Neural progenitor cell (in vitro differentiated cells): ENCODE measurements around the gene DOCK6. TPM values are rescaled to one million over a fixed set of nuclear protein-coding genes. Genes with fewer than 3 reads are reported as not detected.

Experiments used
- DNase-seq: peaks from one replicate; pipeline ENCODE4 v3.0.0-alpha.2; 2016; ENCODE audit warnings: low spot score
- H2AFZ ChIP-seq: fragments of 200-600 bp; sonication (generic); replicated peaks from 2 replicates; pipeline ENCODE4 v1.6.1; 2016; ENCODE audit warnings: antibody characterized with exemption
- H3F3A ChIP-seq: fragments of 200-600 bp; sonication (generic); 2 replicates; pipeline ENCODE4 v1.6.1; 2016; ENCODE audit warnings: antibody characterized with exemption, low read depth
- H3K27ac ChIP-seq: fragments of 200-600 bp; sonication (generic); 2 replicates; pipeline ENCODE4 v1.5.1; 2016; ENCODE audit warnings: mild to moderate bottlenecking
- H3K27me3 ChIP-seq: fragments of 200-600 bp; sonication (generic); 2 replicates; pipeline ENCODE4 v1.6.1; 2016; ENCODE audit warnings: mild to moderate bottlenecking, moderate library complexity
- H3K36me3 ChIP-seq: fragments of 200-600 bp; sonication (generic); 2 replicates; pipeline ENCODE4 v1.5.1; 2016
- H3K4me1 ChIP-seq: fragments of 200-600 bp; sonication (generic); 2 replicates; pipeline ENCODE4 v1.6.1; 2016; ENCODE audit warnings: mixed run types
- H3K4me2 ChIP-seq: fragments of 200-600 bp; sonication (generic); 2 replicates; pipeline ENCODE4 v1.6.1; 2016
- H3K4me3 ChIP-seq: fragments of 200-600 bp; sonication (generic); 2 replicates; pipeline ENCODE4 v1.5.1; 2016
- H3K79me2 ChIP-seq: fragments of 200-600 bp; sonication (generic); 2 replicates; pipeline ENCODE4 v1.6.1; 2016; ENCODE audit warnings: low read depth
- H3K9ac ChIP-seq: fragments of 200-600 bp; sonication (generic); 2 replicates; pipeline ENCODE4 v1.6.1; 2016
- H3K9me3 ChIP-seq: fragments of 200-600 bp; sonication (generic); 2 replicates; pipeline ENCODE4 v1.5.1; 2016; ENCODE audit warnings: low read depth
- H4K20me1 ChIP-seq: fragments of 200-600 bp; sonication (generic); 2 replicates; pipeline ENCODE4 v1.6.1; 2016; ENCODE audit warnings: low read depth
- H3K27ac Mint-ChIP-seq: 3 replicates; pipeline ENCODE4 v1.8.0; 2021; ENCODE audit warnings: mixed read lengths
- H3K27me3 Mint-ChIP-seq: 2 replicates; pipeline ENCODE4 v1.8.0; 2022; ENCODE audit warnings: low read depth, mild to moderate bottlenecking, inconsistent platforms, moderate library complexity, mixed read lengths; ENCODE audit not compliant: insufficient read depth
- H3K36me3 Mint-ChIP-seq: 3 replicates; pipeline ENCODE4 v1.8.0; 2021; ENCODE audit warnings: mixed read lengths
- H3K4me1 Mint-ChIP-seq: 3 replicates; pipeline ENCODE4 v1.8.0; 2021; ENCODE audit warnings: mixed read lengths
- H3K4me3 Mint-ChIP-seq: 3 replicates; pipeline ENCODE4 v1.8.0; 2021; ENCODE audit warnings: mild to moderate bottlenecking, moderate library complexity, mixed read lengths
- H3K9me3 Mint-ChIP-seq: 3 replicates; pipeline ENCODE4 v1.8.0; 2020; ENCODE audit warnings: mixed read lengths
- EZH2 ChIP-seq: fragments of 200-600 bp; sonication (generic); IDR thresholded peaks from 2 replicates; pipeline ENCODE4 v1.6.1; 2017; ENCODE audit warnings: antibody characterized with exemption, mild to moderate bottlenecking, moderate library complexity
- EZH2phosphoT487 ChIP-seq: fragments of 200-600 bp; sonication (generic); IDR thresholded peaks from 2 replicates; pipeline ENCODE4 v1.6.1; 2017; ENCODE audit warnings: antibody characterized with exemption
- total RNA-seq: library from RNA; depleted of rRNA; stranded (reverse); fragments of >200 nt; gene quantifications from 2 replicates; pipeline ENCODE4 v1.2.3, GENCODE V29; 2015; ENCODE audit warnings: low replicate concordance
- TF ChIP-seq, protein P1 (sequence below): fragments of 200-600 bp; sonication (generic); IDR thresholded peaks from 2 replicates; pipeline ENCODE4 v1.5.1; 2017; ENCODE audit warnings: antibody characterized with exemption, mild to moderate bottlenecking

The DOCK6 gene
- total RNA-seq, 1 donor from 2014 or later, result 10.0 TPM

DNA sequence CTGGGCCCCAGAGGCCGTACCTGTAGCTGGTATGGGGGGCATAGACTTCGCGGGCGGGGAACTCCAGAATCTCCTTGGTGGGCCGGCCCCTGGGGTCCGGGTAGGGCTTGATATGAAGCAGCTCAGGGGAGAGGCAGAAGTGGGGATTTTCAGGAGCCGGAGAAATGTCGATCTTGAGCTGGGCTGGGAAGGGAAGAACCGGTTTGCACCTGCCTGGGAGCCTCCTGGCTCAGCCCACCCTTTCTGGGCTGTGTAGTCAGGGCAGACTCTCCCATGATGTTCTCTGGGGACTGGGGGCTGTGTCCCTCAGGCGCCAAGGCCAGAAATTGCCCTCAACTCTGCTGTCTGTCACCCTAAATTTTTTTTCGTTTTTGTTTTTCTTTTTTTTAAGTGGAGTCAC lies 20.3 kb downstream of the DOCK6 start:
- no peak overlapping the region for H3K4me3 ChIP-seq
- DNase-seq, result no peak
- no peak overlapping the region for H3K9ac ChIP-seq
- no peaks in the 10 kb centered on the region for H3K36me3 ChIP-seq
- H3K27ac ChIP-seq, result no peak overlapping the region
- peaks cover 3% of the 10 kb centered on the region for H4K20me1 ChIP-seq
- no peaks in the 10 kb centered on the region for H3K79me2 ChIP-seq
- H3K9me3 Mint-ChIP-seq, result no peaks in the 10 kb centered on the region
- no peaks in the 10 kb centered on the region for H3K4me1 ChIP-seq
- no peaks in the 10 kb centered on the region for H3F3A ChIP-seq
- peaks cover 4% of the 10 kb centered on the region for H3K27me3 Mint-ChIP-seq
- no peaks in the 10 kb centered on the region for H3K9me3 ChIP-seq
- no peak overlapping the region for H3K4me3 Mint-ChIP-seq
- H3K27me3 ChIP-seq, result no peaks in the 10 kb centered on the region
- H3K36me3 Mint-ChIP-seq, result peaks cover 4% of the 10 kb centered on the region
- H3K27ac Mint-ChIP-seq, result no peak overlapping the region
- no peak overlapping the region for H3K4me2 ChIP-seq
- no peak overlapping the region for H2AFZ ChIP-seq
- TF ChIP-seq EZH2phosphoT487, result no peak
- TF ChIP-seq, protein P1, sequence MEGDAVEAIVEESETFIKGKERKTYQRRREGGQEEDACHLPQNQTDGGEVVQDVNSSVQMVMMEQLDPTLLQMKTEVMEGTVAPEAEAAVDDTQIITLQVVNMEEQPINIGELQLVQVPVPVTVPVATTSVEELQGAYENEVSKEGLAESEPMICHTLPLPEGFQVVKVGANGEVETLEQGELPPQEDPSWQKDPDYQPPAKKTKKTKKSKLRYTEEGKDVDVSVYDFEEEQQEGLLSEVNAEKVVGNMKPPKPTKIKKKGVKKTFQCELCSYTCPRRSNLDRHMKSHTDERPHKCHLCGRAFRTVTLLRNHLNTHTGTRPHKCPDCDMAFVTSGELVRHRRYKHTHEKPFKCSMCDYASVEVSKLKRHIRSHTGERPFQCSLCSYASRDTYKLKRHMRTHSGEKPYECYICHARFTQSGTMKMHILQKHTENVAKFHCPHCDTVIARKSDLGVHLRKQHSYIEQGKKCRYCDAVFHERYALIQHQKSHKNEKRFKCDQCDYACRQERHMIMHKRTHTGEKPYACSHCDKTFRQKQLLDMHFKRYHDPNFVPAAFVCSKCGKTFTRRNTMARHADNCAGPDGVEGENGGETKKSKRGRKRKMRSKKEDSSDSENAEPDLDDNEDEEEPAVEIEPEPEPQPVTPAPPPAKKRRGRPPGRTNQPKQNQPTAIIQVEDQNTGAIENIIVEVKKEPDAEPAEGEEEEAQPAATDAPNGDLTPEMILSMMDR, result no peak
- TF ChIP-seq EZH2, result no peak
- peaks cover 22% of the 10 kb centered on the region for H3K4me1 Mint-ChIP-seq

DNA sequence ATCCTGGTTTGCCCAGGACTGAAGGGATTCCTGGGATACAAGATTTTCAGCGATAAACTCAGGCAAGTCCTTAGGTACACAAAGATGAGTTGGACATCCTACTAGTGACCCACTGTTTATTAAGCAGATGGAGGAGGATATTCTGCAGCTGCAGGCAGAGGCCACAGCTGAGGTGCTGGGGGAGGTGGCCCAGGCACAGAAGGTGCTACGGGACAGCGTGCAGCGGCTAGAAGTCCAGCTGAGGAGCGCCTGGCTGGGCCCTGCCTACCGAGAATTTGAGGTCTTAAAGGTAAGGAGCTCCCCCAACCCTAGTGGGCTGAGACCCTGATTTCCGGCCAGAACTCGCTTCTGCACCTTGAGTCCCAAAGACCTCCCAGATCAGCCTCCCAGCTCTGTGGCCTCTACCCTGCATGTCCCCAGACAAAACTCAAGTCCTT lies 22.3 kb downstream of the DOCK6 start:
- no peak for DNase-seq
- peaks cover 3% of the 10 kb centered on the region for H4K20me1 ChIP-seq
- Mint-ChIP-seq H3K27me3 (peaks cover 2% of the 10 kb centered on the region), H3K4me3 (no peak overlapping the region), H3K27ac (no peak overlapping the region), H3K9me3 (no peaks in the 10 kb centered on the region), H3K4me1 (peaks cover 28% of the 10 kb centered on the region), H3K36me3 (peaks cover 4% of the 10 kb centered on the region)
- H3K4me1 ChIP-seq, result no peaks in the 10 kb centered on the region
- no peak overlapping the region for H3K9ac ChIP-seq
- no peak overlapping the region for H3K27ac ChIP-seq
- H3K27me3 ChIP-seq, result no peaks in the 10 kb centered on the region
- H3K9me3 ChIP-seq, result no peaks in the 10 kb centered on the region
- H2AFZ ChIP-seq, result no peak overlapping the region
- TF ChIP-seq EZH2 (no peak), EZH2phosphoT487 (no peak)
- TF ChIP-seq, protein P1, result no peak
- H3F3A ChIP-seq, result no peaks in the 10 kb centered on the region
- H3K36me3 ChIP-seq, result no peaks in the 10 kb centered on the region
- H3K4me2 ChIP-seq, result no peak overlapping the region
- H3K79me2 ChIP-seq, result no peaks in the 10 kb centered on the region
- H3K4me3 ChIP-seq, result no peak overlapping the region

DNA sequence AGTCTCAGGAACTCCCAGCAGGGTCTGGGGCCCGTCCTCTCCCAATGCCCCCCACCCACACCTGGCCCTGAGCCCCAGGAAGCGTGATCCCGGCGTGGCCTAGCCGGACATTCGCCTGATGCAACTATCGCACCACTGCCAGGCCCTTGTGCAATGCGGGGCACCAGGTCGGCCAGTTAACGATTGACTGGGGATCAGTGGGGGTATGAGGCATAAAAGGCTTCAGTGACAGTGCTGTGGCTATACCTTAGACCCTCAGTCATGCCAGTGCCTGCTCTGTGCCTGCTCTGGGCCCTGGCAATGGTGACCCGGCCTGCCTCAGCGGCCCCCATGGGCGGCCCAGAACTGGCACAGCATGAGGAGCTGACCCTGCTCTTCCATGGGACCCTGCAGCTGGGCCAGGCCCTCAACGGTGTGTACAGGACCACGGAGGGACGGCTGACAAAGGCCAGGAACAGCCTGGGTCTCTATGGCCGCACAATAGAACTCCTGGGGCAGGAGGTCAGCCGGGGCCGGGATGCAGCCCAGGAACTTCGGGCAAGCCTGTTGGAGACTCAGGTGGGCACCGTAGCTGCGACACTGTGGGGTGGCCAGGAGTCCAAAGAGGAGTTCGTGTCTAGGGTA lies 22.8 kb downstream of the DOCK6 start, which contains the start of gene ANGPTL8:
Gene ANGPTL8 (plus strand): TSS at position 243 of the 624 bp plus-strand sequence. CDS start 19 bp downstream, at position 262.
- DNase-seq, result no peak
- no peaks in the 10 kb centered on the region for H3K9me3 ChIP-seq
- H3K36me3 ChIP-seq, result no peaks in the 10 kb centered on the region
- peaks cover 4% of the 10 kb centered on the region for H3K36me3 Mint-ChIP-seq
- no peak within 1 kb of the TSS for H3K4me3 Mint-ChIP-seq
- H3K27me3 Mint-ChIP-seq, result peaks cover 1% of the 10 kb centered on the region
- no peaks in the 10 kb centered on the region for H3K4me1 ChIP-seq
- no peak within 1 kb of the TSS for H3K27ac ChIP-seq
- peak within 1 kb of the TSS; percentile 60 for H3K27ac Mint-ChIP-seq
- H4K20me1 ChIP-seq, result peaks cover 3% of the 10 kb centered on the region
- H3F3A ChIP-seq, result no peaks in the 10 kb centered on the region
- no peak within 1 kb of the TSS for H3K4me3 ChIP-seq
- H2AFZ ChIP-seq, result no peak within 1 kb of the TSS
- H3K9me3 Mint-ChIP-seq, result no peaks in the 10 kb centered on the region
- H3K27me3 ChIP-seq, result no peaks in the 10 kb centered on the region
- TF ChIP-seq, protein P1, result no peak
- no peak for TF ChIP-seq EZH2phosphoT487
- H3K4me1 Mint-ChIP-seq, result peaks cover 28% of the 10 kb centered on the region
- H3K79me2 ChIP-seq, result no peaks in the 10 kb centered on the region
- no peak within 1 kb of the TSS for H3K4me2 ChIP-seq
- H3K9ac ChIP-seq, result no peak within 1 kb of the TSS
